GM20000 (cell line): Measurements from ENCODE around the gene C1GALT1.

Experiments used
- DNase-seq: peaks from one replicate; pipeline ENCODE4 v3.0.0; 2012; ENCODE audit warnings: low spot score
- CTCF ChIP-seq: IDR thresholded peaks from 2 replicates; pipeline ENCODE4 v1.5.1; 2012; ENCODE audit warnings: mild to moderate bottlenecking, control low read depth; ENCODE audit errors: extremely low read depth, missing control alignments

Gene C1GALT1

GRCh38 chr7:7157887-7158271 is 24.5 kb upstream of the C1GALT1 start:
- no peak for DNase-seq
- no peak for TF ChIP-seq CTCF

GRCh38 chr7:7159063-7159658 is 23.2 kb upstream of the C1GALT1 start:
- DNase-seq = no peak
- no peak for TF ChIP-seq CTCF

- no peak for TF ChIP-seq CTCF
- no peak for DNase-seq
Measured at GRCh38 chr7:7164591-7164990, 17.8 kb upstream of the C1GALT1 start.

- TF ChIP-seq CTCF = no peak
- no peak for DNase-seq
Measured at GRCh38 chr7:7165372-7165771, 17.0 kb upstream of the C1GALT1 start.

- DNase-seq = no peak
- TF ChIP-seq CTCF = no peak
Measured at GRCh38 chr7:7166318-7166717, 16.0 kb upstream of the C1GALT1 start.

GRCh38 chr7:7169296-7169695 is 13.0 kb upstream of the C1GALT1 start:
- no peak for DNase-seq
- no peak for TF ChIP-seq CTCF

GRCh38 chr7:7173956-7174632 is 8.2 kb upstream of the C1GALT1 start:
- no peak for DNase-seq
- TF ChIP-seq CTCF = no peak
